Measurements from ENCODE around the gene CDH22.

- TF ChIP-seq CTCF (conservative IDR thresholded peaks at IDR 0.05; ENCODE audit: low read depth in 2 of 2) (no peak), EZH2phosphoT487 (IDR thresholded peaks at IDR 0.05; ENCODE audit: unreplicated experiment) (no peak), REST (IDR thresholded peaks at IDR 0.05; ENCODE audit: unreplicated experiment) (no peak), CREB1 (CRISPR knock-in tag; IDR thresholded peaks at IDR 0.05; ENCODE audit: low read depth) (no peak), STAT1 (IDR thresholded peaks at IDR 0.05; ENCODE audit: unreplicated experiment) (no peak), NANOG (IDR thresholded peaks at IDR 0.05; ENCODE audit: borderline replicate concordance) (no peak), JUNB (IDR thresholded peaks at IDR 0.05; ENCODE audit: unreplicated experiment) (no peak), EZH2 (IDR thresholded peaks at IDR 0.05; ENCODE audit: low read depth, unreplicated experiment) (no peak), ZNF114 (CRISPR knock-in tag; IDR thresholded peaks at IDR 0.05) (no peak)
Observed at GRCh38 chr20:46172961-46173536, 135.2 kb downstream of the CDH22 start.

Measured in GM23338 (cell line).